Stimulated activated CD4-positive, alpha-beta T cell treated with anti-CD3 and anti-CD28 coated beads, Interleukin-4, amount 100 ng/mL, for 1 hour (primary cell): ENCODE measurements around the gene UCHL1.

Source experiments
- DNase-seq: peaks from one replicate; pipeline ENCODE4 v3.0.0-alpha.2; 2020

UCHL1 gene

DNA sequence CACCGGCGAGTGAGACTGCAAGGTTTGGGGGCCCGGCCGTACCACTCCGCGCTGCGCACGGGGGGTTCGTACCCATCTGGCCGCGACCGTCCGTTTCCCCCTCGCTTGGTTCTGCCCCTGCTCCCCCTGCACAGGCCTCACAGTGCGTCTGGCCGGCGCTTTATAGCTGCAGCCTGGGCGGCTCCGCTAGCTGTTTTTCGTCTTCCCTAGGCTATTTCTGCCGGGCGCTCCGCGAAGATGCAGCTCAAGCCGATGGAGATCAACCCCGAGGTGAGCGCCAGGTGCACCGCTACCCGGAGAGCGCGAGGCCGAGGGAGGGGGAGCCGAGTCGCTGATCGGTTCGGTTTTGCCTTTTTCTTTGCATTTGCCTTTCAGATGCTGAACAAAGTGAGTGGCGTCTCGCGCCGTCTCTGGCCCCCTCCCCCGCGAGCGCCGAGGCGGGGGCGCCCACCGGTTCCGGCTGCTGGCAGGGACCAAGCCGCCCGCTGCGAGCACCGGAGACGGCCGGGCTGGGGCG lies at the start of gene UCHL1:
Gene UCHL1 (plus strand): TSS at position 189 of the 517 bp plus-strand sequence. CDS start 49 bp downstream, at position 238.
- DNase-seq, result no peak

DNA sequence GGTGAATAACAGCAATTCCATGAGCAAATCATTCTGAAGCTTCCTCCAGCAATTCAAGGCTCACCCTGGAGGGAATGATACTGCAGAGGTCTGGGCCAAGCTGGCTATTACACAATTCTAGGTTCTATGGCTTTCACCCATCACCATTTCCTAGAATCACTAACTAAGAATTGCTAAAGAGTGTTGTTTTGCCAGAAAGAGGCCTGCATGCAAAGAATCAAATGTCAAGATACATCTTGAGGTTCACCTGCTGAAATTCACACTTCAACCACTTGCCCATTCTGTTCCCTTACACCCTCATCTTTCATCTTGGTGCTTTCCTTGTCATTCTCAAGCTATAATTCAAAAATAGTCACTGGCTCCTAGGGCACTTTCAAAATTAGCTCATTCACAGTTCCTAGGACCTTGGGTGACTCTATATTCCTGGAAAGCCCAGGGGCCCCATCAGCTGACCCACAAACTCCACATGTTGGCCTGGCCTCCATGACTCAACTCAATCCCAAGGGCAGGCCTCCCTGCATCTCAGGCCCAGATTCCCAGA lies 49.4 kb upstream of the UCHL1 start:
- DNase-seq, result no peak

DNA sequence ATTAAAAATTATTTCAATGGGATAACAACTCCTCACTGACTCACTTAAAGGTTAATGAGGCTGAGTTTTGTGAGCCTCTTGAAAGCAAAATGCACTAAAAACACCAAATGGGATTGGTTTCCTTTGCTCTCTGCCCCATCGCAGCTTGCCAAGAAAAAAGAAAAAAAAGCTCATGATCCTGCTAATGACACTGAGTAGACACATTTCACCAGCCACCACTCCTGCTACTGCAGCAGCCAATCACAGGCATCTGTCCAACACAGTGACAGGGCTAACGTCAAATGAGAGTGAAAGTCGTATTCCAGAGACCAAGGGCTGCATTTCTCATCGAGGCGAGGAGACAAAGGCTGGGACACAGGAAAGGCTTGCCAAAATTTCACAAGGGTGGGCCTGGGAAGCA lies 47.5 kb upstream of the UCHL1 start:
- no peak for DNase-seq

DNA sequence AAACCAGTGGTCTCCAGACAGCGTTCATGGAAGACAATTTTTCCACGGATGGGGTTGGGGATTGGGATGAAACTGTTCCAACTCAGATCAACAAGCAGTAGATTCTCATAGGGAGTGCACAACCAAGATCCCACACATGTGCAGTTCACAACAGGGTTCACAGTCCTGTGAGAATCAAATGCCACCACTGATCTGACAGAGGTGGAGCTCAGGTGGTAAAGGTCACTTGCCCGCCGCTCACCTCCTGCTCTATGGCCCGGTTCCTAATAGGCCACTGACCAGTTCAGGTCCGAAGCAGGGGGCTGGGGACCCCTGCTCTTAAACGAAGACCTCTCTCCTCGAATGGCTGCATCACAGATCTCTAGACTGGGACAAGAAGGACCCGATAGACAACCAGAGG lies 46.8 kb upstream of the UCHL1 start:
- DNase-seq, result no peak

DNA sequence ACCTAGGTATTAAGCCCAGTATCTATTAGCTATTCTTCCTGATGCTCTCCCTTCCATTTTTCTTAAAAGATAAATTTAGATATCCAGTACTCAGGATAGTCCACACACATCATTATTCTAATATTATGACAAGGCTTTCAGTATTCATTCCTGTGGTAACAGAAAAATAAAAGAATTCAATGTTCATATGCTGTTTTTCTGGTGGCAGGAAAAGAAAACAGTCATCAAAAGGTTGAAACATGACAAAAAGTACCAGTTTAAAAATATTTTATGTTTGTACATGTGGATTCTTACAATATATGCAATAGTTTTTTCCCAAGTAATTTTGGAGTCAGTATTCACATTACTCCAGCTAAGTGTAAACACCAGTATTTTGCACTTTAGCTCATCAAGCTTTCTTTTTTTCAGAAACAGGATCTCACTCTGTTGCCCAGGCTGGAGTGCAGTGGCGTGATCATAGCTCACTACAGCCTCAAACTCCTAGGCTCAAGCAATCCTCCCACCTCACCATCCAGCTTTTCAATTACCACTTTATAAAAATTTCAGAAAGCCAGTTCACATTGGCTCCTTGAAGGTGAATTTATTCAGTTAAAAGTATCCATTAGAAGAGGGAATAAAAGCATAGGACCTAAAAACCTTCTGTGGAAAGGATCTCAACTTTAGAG lies 44.6 kb upstream of the UCHL1 start:
- DNase-seq, result no peak

DNA sequence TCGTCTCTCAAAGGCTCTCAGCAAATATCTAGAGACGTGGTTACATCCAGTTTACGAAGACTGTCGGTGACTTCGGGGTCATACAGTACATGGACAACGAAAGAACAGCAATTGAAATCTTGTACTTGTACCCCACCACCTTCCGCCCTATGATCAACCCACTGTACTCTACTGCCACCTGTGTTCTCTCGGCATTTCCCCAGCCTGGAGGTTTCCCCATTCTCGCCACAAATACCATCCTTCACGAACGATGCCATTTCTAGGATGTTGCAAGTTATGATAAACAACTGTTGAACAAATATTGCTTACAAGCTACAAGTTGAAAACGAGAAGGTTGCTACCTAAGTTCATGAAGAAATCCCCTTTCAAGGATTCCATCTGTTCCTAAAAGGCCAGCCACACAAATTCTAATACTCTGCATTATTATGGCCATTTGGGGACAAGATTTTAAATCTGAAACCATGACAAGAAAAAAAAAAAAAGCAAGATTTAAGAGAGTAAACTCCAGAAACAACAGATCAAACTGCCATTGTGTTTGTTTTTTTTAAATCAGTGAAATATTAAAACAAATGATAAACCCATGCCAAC lies 44.0 kb upstream of the UCHL1 start:
- DNase-seq, result no peak

DNA sequence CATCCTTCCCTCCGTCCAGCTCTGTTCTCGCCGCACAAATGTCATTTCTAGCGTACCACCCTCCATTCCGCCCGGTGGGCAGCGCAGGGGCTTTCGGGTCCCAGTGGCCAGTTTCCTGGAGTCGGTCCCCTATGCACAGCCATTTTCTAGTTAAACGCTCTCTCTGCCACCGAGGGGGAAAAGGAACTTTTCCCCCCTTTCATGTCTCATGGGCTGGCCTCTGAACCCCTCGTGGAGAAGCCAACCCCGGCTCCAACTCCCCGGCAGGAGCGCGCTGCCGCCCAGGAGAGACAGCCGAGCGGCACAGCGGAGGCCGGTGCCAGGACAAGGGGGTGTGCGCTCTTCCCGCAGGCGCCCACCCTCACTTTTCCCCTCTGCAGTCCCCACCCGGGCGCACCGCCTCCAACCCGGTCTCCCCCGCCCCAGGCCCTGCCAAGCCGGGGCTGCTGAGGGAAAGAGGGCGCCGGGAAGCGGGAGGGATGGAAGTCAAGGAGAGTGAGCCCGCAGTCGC lies 43.0 kb upstream of the UCHL1 start:
- DNase-seq, result peak; percentile 11

DNA sequence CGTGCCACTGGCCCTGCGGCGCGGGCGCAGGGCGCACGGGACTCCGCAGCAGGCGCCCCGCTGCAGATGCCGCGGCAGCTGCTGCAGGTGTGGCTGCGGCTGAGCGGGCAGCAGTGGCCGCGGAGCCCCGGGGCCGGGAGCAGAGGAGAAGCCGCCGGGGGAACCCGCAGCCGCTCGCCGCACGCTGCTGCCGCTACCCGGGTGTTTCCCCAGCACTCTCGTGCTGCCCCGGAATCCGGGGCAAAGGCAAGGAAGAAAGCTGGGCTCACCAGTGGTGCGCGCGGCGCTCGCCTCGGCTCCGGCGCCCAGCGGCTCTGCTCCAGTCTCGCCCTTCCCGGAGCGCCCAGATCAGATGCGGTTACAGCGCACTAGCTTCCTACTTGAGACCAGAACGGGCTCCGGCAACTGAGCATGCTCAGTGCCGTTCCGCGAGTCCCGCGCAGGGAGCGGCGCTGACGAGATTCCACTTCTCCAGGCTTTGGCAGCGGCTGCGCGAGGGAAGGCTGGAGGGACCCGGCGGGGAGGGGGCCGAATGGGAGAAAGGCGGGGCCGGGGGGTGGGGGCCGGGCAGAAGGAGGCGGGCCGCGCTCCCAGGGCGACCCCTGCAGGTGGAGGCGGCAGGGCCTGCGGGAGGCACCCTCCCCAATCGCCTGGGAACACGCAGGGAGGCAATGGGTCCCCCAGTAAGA lies 42.4 kb upstream of the UCHL1 start, which contains the start of gene APBB2:
Gene APBB2 (minus strand): TSS at position 407 of the 689 bp plus-strand sequence. CDS start 181,288 bp downstream, outside the sequence.
- DNase-seq, result peak; percentile 60

DNA sequence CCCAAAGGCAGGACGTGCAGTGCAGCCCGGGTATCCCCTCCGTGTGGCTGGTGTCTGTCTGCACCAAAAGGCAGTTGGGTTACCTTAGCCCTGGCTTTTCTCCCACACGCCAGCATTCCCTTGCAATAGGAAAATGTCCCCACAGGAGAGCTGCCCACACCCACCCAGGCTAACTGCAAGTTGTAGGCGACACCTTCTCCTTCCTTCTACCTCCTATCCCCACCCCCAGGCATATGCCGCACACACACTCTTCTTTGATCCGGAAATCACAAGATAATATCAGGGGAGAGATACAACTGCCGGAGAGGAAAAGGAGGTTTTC lies 41.9 kb upstream of the UCHL1 start:
- no peak for DNase-seq

DNA sequence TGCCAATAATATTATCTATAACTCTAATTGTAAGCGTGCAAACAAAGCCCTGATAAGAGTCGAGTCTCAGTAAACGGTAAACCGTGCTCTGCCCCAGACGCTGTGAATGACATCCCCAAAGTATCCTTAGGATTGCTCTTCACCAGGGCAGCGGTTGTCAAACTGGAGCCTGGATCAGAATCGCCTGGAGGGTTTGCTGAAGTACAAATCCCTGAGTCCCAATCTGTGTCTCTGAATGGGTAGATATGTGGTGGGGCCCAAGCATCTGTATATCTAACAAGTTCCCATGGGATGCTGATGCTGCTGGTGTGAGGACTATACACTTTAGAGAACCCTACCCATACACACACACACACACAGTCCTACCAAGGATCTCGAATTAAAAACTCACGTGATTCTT lies 41.6 kb upstream of the UCHL1 start:
- DNase-seq, result no peak

DNA sequence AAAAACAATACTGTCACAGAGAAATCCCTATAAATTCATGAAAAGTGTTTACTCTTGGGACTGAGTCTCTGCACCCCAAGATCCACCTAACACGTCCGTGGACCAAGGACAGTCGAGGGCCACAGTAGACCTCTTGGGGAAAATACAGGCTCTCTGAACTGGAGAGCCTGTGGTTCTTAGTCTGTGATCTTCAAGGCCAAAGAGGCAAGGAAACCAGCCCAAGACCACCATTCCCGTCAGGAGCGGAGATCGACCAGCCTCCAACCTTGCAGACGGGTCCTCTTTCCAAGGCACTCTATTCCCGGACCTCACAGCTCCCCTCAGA lies 40.8 kb upstream of the UCHL1 start:
- no peak for DNase-seq

DNA sequence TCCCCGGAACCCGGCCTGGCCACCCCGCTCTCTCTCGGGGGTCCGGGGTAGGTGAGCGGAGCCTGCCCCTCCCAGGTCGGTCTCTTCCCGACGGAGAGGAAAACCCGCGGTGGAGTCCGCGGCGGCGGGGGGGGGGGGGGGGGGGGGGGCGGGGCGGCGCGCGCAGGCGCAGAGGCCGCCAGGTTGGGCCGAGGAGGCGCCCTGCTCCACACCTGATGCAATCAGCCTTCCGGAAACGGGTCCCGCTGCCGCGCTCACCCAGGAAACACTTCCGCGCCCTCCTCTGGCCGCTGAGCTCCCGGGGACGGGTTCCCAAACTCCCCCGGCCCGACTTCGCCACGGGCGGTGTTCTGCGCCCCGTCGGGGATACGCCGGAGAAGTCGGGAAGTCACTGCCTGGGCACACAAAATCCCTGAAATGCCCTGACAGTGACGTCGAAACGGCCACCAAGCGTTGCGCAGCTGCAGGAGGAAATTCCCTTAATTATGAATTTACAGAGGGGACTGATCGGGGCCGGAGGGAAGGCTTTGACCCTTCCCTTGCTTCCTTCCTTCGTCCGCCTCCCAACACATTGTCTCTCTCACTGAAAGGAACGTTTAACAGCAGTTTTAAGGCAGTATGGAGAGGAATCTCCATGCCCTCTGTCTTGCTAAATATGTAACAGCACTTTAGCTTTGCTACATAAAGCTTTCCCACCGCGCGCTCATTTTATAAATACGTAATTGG lies 40.3 kb upstream of the UCHL1 start:
- DNase-seq, result peak; percentile 62

DNA sequence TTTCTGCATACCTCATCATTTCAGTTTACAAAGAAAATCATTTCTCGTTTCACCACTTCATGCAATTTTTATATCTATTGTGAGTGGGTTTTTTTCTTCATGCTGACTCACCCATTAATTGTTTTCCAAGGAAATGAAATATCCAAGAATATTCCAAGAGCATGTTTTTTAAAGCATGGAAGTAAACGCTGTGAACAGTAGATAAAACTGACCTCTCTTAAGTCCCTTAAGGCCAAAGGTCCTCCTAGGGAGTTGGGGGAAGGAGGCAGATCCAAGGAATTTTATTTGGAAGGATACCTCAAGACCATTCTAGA lies 39.8 kb upstream of the UCHL1 start:
- no peak for DNase-seq

DNA sequence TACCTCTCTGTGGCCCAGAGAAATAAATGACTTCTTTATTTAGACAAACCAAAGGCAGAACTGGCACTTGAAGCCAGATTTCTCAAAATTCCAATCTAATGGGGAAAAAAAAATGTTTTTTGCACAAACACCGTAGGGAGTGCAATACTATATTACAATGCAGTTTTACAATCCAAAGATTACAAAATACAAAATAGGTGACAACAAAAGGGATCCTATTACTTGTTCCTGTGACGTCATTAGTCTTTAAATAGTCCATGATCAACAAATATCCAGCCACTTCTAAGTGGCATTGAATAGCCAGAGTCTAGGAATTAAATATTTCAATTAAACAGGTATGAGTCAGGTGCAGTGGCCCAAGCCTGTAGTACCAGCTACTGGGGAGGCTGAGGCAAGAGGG lies 39.4 kb upstream of the UCHL1 start:
- no peak for DNase-seq

DNA sequence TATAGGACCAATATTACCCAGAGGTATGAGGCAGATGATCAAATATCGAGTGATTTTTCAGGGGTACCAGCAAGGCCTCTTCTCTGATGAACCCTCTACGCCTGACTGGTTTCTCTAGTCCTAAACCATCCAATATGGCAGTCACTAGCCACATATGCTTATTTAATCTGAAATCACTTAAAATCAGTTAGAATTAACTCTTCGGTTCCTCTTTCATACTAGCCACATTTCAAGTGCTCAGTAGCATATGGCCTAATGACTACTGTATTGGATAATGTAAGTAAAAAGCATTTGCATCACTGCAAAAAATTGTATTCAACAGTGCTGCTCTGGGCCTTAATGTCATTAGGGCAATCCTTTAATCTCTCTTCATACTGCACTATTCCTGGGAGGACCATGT lies 38.0 kb upstream of the UCHL1 start:
- DNase-seq, result no peak

DNA sequence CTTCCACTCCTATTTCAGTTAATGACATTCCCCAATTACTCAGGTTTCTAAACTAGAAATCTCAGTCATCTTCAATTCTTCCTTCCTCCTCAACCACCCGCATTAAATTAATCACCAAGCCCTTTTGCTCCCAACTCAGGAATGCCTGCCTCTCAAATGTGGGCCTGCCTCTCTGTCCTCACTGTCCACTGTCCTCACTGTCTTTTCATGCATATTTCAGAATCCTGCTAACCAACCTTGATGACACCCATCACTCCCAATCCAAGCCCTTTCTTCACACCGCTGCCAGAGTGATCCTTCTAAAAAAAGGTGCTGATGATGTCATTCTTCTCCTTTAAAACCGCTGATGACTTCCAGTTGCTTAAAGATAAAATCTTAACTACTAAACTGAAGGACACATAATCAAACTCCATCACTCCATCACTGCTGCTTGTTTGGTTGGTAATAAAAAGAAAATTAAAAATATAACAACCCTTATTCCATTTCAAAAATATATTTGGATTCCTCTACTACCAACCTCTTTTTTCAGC lies 37.2 kb upstream of the UCHL1 start:
- no peak for DNase-seq

DNA sequence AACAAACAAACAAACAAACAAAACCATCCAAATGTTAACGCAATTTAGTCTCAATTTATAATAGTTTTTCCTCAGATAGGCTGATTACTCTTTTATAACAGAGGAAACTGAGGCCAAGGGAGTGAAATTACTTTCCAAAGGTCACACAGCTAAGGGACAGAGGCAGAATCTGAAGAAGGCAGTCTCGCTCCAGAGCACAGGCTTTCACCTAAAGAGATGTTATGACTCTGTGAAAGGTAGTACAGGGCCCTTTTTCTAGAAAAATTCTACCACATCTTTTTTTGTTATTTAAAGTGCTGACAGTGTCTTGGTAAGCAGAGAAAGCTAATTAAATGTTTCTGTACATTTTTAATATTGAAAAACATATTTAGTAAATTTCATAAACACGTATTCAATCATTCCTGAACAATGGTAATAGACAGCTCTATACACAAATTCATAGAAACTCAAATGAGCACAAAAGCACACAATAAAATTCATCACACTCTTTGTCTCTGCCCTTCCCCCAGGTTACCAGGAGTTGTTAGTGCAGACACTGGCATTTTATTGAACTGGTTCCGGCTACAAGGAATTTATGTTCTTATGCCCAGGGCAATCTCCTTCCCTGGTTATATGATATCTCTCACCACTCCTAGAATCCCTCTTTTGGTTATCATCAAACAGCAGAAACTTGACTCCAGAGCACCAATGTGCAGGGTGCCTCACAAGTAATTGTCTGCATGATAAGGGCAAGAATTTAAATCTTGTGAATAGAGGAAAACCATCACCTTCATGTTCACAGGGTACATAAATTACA lies 34.7 kb upstream of the UCHL1 start:
- DNase-seq, result no peak

DNA sequence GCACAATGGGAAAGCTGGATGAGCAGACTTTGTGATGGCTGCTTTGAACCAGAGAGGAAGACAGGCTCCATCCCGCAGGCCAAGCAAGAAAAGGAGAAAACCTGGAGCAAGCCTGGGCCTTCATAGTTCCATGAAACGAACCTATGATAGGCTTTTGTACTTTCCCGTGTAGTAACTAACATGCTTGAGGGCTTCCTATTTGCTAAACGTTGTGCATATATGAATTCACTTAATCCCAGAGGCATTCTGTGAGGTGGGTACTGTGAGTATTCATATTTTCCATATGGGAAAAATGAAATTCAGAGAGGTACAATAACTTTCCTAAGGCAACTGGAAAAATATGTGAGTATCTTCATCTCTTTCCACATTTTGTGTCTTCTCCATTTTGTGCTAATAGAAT lies 28.8 kb upstream of the UCHL1 start:
- DNase-seq, result no peak

DNA sequence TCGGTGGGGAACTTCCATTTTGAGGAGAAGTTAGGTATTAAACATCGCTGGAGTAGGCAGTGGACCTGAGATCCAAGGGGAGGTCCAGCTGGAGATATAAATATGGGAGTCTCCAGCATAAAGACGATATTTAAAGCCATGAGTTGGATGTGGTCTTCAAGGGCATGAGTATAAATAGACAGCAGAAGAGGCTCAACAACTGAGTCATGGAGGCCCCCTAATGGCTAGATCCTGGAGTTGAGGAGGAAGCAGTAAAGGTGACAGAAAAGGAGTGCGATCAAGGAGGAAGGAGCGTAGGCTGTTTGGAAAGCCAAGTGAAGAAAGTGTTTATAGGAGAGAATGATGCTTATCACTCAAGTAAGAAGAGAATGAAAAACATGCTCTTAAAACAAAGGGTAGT lies 24.3 kb upstream of the UCHL1 start:
- no peak for DNase-seq

DNA sequence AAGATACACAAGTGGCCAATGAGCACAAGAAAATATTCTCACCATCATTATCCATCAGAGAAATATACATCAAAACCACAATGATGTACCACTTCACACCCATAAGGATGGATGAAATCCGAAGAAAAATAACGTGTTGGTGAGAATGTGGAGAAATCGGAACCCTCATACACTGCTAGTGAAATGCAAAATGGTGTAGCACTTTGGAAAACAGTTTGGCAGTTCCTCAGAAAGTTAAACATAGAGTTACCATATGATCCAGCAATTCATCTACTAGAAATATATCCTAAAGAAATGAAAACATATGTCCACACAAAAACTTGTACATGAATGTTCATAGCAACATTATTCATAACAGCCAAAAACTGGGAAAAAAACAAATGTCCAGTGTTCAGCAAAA lies 23.9 kb upstream of the UCHL1 start:
- no peak for DNase-seq

DNA sequence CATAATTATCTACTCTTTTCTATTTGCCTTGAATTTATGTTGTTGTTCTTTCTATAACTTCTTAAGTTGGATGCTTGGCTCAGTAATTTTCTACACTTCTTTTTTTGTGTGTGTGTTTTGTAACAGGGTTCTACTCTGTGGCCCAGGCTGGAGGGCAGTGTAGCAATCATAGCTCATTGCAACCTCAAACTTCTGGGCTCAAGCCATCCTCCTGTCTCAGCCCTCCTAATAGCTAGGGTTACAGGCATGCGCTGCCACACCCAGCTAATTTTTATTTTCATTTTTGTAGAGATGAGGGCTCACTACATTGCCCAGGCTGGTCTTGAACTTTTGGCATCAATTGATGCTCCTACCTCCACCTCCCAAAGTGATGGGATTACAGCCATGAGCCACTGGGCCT lies 20.7 kb upstream of the UCHL1 start:
- DNase-seq, result no peak

DNA sequence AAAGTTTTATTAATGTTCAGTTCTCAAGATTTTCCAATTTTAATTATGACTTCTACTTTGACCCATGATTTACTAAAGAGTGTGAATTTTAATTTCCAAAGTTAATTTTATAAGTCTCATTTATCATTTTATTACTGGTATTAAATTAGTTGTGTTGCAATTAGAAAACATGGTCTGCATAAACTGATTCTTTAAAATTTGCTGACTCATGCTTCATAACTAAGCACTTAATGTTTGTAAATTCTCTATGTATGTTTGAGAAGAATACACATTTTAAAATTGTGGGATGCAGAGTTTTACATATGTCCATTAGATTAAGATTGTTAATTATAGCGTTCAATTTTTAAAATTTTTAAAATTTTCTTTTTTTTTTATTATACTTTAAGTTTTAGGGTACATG lies 20.2 kb upstream of the UCHL1 start:
- DNase-seq, result no peak
